Measurements from ENCODE around the gene RASAL1. TPM values are rescaled to one million over a fixed set of nuclear protein-coding genes. Genes with fewer than 3 reads are reported as not detected.
"Not testable (repeated sequence)": the region's sequence is repeated elsewhere in the genome, so short reads cannot be mapped to it uniquely, and the experiment has no call there.

Gene RASAL1
- total RNA-seq, 1 experiment from 2014 or later = 0.32 TPM

- Histone ChIP-seq H3K27me3 (replicated peaks; ENCODE audit: insufficient read depth, low read depth, low read length, poor library complexity) (no peaks in the 10 kb centered on the region), H3K36me3 (ENCODE audit: insufficient read depth, low read length, poor library complexity, severe bottlenecking) (no peaks in the 10 kb centered on the region), H3K27ac (ENCODE audit: low read depth, low read length, poor library complexity, severe bottlenecking) (no peak overlapping the region), H3K4me1 (ENCODE audit: insufficient read depth, low read length, poor library complexity, severe bottlenecking) (no peaks in the 10 kb centered on the region), H3K9me3 (ENCODE audit: low read depth, low read length, poor library complexity, severe bottlenecking) (no peaks in the 10 kb centered on the region), H3K4me3 (ENCODE audit: low read depth, low read length, poor library complexity, severe bottlenecking) (no peak overlapping the region)
- BruUV-seq (replicated peaks) = no TSS peak
- TF ChIP-seq CTCF (conservative IDR thresholded peaks at IDR 0.05; ENCODE audit: low read depth, low read length) (no peak), EZH2 (IDR thresholded peaks at IDR 0.05; ENCODE audit: borderline replicate concordance, low read depth, low read length, poor library complexity, severe bottlenecking) (no peak)
- intact Hi-C loops (cut with micrococcal nuclease; ENCODE audit: unreplicated experiment) = no loop called here
- POLR2A ChIA-PET (ENCODE audit: low non-redundant PET) = no interaction called here
- no peak for DNase-seq (ENCODE audit: low spot score)
- CTCF ChIA-PET = interaction anchor here (0.5 kb wide), 1 partner anchor 242 kb away, joined by 3 read pairs; no protein-coding TSS in a partner anchor
Measured at GRCh38 chr12:113142886-113143332, 7.3 kb upstream of the RASAL1 start.

GRCh38 chr12:113142173-113142885 is 6.8 kb upstream of the RASAL1 start:
- TF ChIP-seq CTCF (conservative IDR thresholded peaks at IDR 0.05; ENCODE audit: low read depth, low read length) (no peak), EZH2 (IDR thresholded peaks at IDR 0.05; ENCODE audit: borderline replicate concordance, low read depth, low read length, poor library complexity, severe bottlenecking) (no peak)
- H3K4me1 ChIP-seq (ENCODE audit: insufficient read depth, low read length, poor library complexity, severe bottlenecking) = no peaks in the 10 kb centered on the region
- H3K27ac ChIP-seq (ENCODE audit: low read depth, low read length, poor library complexity, severe bottlenecking) = no peak overlapping the region
- H3K27me3 ChIP-seq (replicated peaks; ENCODE audit: insufficient read depth, low read depth, low read length, poor library complexity) = no peaks in the 10 kb centered on the region
- no peak for DNase-seq (ENCODE audit: low spot score)
- H3K9me3 ChIP-seq (ENCODE audit: low read depth, low read length, poor library complexity, severe bottlenecking) = no peaks in the 10 kb centered on the region
- ChIA-PET POLR2A (ENCODE audit: low non-redundant PET) (no interaction called here), CTCF (interaction anchor here (0.5 kb wide), 1 partner anchor 242 kb away, joined by 3 read pairs; no protein-coding TSS in a partner anchor)
- H3K4me3 ChIP-seq (ENCODE audit: low read depth, low read length, poor library complexity, severe bottlenecking) = no peak overlapping the region
- H3K36me3 ChIP-seq (ENCODE audit: insufficient read depth, low read length, poor library complexity, severe bottlenecking) = no peaks in the 10 kb centered on the region
- intact Hi-C loops (cut with micrococcal nuclease; ENCODE audit: unreplicated experiment) = no loop called here
- no TSS peak for BruUV-seq (replicated peaks)

DNA sequence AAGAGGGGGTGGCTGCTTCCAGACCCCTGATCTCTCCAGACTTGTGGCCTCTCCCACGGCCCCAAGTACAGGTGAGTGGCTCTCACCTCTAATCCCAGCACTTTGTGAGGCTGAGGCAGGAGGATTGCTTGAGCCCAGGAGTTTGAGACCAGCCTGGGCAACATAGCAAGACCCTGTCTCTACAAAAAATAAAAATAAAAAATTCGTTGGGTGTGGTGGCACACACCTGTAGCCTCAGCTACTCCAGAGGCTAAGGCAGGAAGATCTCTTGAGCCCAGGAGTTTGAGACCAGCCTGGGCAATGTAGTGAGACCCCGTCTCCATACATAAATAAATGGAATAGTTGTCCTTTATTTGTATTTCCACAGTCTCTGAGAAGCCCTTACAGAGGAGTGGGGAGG is 6.2 kb upstream of the RASAL1 start:
- POLR2A ChIA-PET (ENCODE audit: low non-redundant PET); BruUV-seq (replicated peaks): not testable (repeated sequence)

GRCh38 chr12:113140706-113141105 is 5.1 kb upstream of the RASAL1 start:
- intact Hi-C loops (cut with micrococcal nuclease; ENCODE audit: unreplicated experiment) = no loop called here
- Histone ChIP-seq H3K27me3 (replicated peaks; ENCODE audit: insufficient read depth, low read depth, low read length, poor library complexity) (no peaks in the 10 kb centered on the region), H3K4me3 (ENCODE audit: low read depth, low read length, poor library complexity, severe bottlenecking) (no peak overlapping the region), H3K36me3 (ENCODE audit: insufficient read depth, low read length, poor library complexity, severe bottlenecking) (no peaks in the 10 kb centered on the region), H3K4me1 (ENCODE audit: insufficient read depth, low read length, poor library complexity, severe bottlenecking) (peaks cover 4% of the 10 kb centered on the region), H3K27ac (ENCODE audit: low read depth, low read length, poor library complexity, severe bottlenecking) (no peak overlapping the region), H3K9me3 (ENCODE audit: low read depth, low read length, poor library complexity, severe bottlenecking) (no peaks in the 10 kb centered on the region)
- ChIA-PET POLR2A (ENCODE audit: low non-redundant PET) (no interaction called here), CTCF (no interaction called here)
- DNase-seq (ENCODE audit: low spot score) = no peak
- BruUV-seq (replicated peaks) = no TSS peak
- no peak for TF ChIP-seq EZH2 (IDR thresholded peaks at IDR 0.05; ENCODE audit: borderline replicate concordance, low read depth, low read length, poor library complexity, severe bottlenecking)
- TF ChIP-seq CTCF (conservative IDR thresholded peaks at IDR 0.05; ENCODE audit: low read depth, low read length) = no peak

More for the DNA sequence above, 6.2 kb upstream of the RASAL1 start:
- intact Hi-C loops (cut with micrococcal nuclease; ENCODE audit: unreplicated experiment); H3K36me3 ChIP-seq (ENCODE audit: insufficient read depth, low read length, poor library complexity, severe bottlenecking); H3K4me1 ChIP-seq (ENCODE audit: insufficient read depth, low read length, poor library complexity, severe bottlenecking); H3K4me3 ChIP-seq (ENCODE audit: low read depth, low read length, poor library complexity, severe bottlenecking); CTCF ChIA-PET; H3K9me3 ChIP-seq (ENCODE audit: low read depth, low read length, poor library complexity, severe bottlenecking); H3K27me3 ChIP-seq (replicated peaks; ENCODE audit: insufficient read depth, low read depth, low read length, poor library complexity); DNase-seq (ENCODE audit: low spot score); H3K27ac ChIP-seq (ENCODE audit: low read depth, low read length, poor library complexity, severe bottlenecking): not testable (repeated sequence)

Data from A673 (cell line).